GM19372 (cell line): ENCODE measurements around the gene POU5F1.
"Not testable (repeated sequence)": the region's sequence is repeated elsewhere in the genome, so short reads cannot be mapped to it uniquely, and the experiment has no call there.

Experiments used
- ATAC-seq: cut with Tn5 transposase; IDR thresholded peaks from one replicate; pipeline ENCODE4 v1.9.1; 2021; ENCODE audit warnings: mild to moderate bottlenecking, low read depth, moderate library complexity; ENCODE audit not compliant: unreplicated experiment

POU5F1 gene

GRCh38 chr6:31169123-31169857, 1.2 kb downstream of the POU5F1 start:
- ATAC-seq = no peak

GRCh38 chr6:31168606-31169005, 1.9 kb downstream of the POU5F1 start:
- ATAC-seq = no peak

DNA sequence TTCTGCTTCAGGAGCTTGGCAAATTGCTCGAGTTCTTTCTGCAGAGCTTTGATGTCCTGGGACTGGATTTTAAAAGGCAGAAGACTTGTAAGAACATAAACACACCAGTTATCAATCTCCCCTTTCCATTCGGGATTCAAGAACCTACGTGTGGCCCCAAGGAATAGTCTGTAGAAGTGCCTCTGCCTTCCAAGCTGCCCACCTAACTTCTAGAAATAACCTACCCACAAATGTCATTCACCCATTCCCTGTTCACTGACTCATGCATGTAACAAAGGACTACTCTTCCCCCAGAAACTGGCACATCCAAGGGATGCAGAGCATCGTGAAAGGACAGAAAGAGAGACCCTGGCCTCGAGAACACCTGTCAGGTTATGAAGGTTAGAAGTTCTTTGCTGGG, 4.5 kb downstream of the POU5F1 start:
- no peak for ATAC-seq

DNA sequence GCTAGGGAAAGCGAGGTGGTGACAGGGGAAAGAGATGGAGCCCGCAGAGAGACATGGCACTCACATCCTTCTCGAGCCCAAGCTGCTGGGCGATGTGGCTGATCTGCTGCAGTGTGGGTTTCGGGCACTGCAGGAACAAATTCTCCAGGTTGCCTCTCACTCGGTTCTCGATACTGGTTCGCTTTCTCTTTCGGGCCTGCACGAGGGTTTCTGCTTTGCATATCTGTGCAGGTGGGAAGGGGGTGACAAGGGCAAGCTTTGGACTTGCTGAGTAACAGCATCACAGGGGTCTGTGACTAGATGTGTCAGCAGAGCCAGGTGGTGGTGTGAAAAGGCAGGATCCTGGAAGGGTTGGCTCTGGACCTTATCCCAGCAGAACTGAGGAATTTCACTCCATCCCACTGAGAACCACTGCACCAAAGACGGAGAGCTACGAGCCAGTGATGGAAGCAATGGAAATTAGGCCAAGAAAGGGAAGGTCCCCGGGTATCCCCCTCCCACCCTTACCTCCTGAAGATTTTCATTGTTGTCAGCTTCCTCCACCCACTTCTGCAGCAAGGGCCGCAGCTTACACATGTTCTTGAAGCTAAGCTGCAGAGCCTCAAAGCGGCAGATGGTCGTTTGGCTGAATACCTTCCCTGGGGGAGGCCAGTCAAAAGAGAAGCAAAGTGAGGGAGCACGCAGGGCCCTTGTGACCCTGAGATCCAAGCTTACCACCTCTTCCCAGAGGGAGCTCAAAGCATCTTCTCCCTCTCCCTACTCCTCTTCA, 5.2 kb downstream of the POU5F1 start:
- peak; percentile 68 for ATAC-seq

GRCh38 chr6:31164475-31165063, 5.9 kb downstream of the POU5F1 start:
- not testable (repeated sequence) for ATAC-seq

DNA sequence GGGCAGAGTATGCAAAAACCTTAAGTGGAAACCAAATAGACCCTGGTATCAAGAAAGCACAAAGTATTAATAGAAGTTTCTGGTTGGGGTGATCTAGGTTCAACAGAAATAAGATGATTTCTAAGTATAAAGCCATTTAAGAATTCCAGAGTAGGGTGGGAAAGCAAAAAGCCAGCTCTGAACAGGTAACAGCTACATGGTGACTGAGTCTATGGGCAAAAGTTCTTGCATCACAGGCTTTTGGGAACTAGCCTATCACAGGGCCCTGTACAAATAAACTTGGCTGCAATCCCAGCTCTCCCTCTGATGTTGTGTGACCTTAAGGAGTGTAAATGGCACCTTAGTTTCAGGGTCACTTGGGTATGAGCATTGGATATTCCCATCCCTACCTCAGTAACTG, 6.6 kb downstream of the POU5F1 start:
- no peak for ATAC-seq

GRCh38 chr6:31162463-31163165, 7.9 kb downstream of the POU5F1 start:
- no peak for ATAC-seq

- ATAC-seq = no peak
Observed at GRCh38 chr6:31161216-31162126, 9.0 kb downstream of the POU5F1 start.

- no peak for ATAC-seq
Observed at GRCh38 chr6:31158863-31159855, 11.3 kb downstream of the POU5F1 start.

DNA sequence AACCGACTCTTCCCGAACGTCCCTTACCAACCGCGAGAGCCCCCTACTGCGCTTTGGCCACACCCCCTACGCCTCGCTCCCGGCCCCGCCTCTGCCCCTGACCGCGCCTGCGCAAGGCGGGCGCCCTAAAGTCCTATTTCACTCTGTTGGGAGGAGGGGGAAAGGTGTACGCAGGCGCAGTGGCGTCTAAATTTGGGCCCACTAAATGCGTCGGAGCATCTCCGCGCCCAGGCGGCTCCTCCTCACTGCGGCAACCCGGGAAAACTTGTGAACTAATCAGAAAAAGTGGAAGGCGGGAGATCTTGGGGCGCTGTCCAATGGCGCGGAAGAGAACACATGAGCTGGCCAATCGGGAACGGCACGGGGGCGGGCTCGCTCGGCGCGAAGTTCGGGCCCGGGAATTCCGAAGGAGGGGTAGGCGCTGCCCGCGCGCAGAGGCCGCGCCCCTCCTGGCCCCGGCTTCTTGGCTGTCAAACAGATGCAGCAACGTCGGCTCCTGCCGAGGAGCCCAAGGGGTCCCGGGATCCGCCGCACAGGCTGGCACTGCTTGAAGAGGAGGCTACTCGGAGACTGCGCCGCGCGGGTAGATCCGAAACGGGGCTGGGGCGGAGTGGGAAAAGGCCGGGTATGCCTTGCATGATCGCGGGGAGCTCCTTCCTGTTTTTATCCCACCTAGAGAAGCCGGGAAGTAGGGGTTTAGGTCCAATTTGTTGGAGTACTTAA, 12.2 kb downstream of the POU5F1 start, which contains the start of gene TCF19:
Gene TCF19, plus strand, starts transcription at position 450 of the 723 bp plus-strand sequence. CDS start 881 bp downstream, outside the sequence.
- peak; percentile 93 for ATAC-seq

- ATAC-seq = no peak
Observed at GRCh38 chr6:31157513-31158139, 12.9 kb downstream of the POU5F1 start, which contains the start of gene CCHCR1. CCHCR1 (minus strand) TSS chr6:31157802; CDS start chr6:31157600, 202 bp downstream.

GRCh38 chr6:31156641-31157040, 13.8 kb downstream of the POU5F1 start:
- ATAC-seq = no peak

DNA sequence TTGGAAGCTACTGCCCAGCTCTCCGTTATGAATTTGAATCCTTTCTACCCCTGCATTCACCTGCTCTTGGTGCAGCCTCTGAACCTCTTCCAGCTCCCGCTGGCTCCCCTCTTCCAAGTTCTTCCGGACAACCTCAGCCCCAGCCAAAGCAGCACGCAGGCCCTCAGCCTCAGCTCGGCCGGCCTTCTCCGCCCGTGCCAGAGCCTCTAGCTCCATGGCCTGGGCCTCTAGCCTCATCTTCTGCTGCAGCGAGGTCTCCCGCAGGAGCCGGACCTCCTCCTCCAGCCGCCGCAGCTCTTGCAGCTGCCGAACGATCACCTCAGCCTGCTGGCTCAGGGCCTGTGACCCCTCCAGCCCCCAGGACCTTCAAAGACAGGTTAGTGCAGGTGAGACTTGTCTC, 16.0 kb downstream of the POU5F1 start:
- ATAC-seq = no peak

- ATAC-seq = no peak
Observed at GRCh38 chr6:31152781-31153180, 17.7 kb downstream of the POU5F1 start.

- no peak for ATAC-seq
Observed at GRCh38 chr6:31149827-31150447, 20.5 kb downstream of the POU5F1 start.

GRCh38 chr6:31145386-31145785, 25.1 kb downstream of the POU5F1 start:
- ATAC-seq = no peak

- no peak for ATAC-seq
Observed at GRCh38 chr6:31144970-31145340, 25.5 kb downstream of the POU5F1 start.
